ENCODE measurements around the gene PHF2. TPM values are rescaled to one million over a fixed set of nuclear protein-coding genes. Genes with fewer than 3 reads are reported as not detected.
A peak's percentile ranks its signal among the peaks of the same experiment; 100 is the strongest.

PHF2 gene
- total RNA-seq, 1 donor from 2014 or later, result 29.4 TPM

DNA sequence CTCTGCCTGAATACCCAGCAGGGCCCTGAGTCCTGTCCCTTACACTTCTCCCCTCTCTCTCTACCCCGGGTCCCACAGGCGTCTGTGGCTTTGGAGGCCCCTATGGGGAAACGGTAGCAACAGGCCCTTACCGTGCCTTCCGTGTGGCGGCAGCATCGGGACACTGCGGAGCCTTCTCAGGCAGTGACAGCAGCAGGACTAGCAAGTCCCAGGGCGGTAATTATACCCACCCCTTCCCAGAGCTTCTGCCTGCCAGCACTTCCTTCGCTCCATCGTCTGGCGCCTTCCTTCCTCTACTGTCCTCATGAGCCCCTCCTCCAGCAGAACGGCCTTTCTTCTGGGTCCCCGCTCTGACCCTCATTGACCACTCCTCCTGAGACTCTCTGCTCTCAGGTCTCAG lies 17.9 kb upstream of the PHF2 start:
- H3K4me1 Mint-ChIP-seq (ENCODE audit: low read depth), result no peaks in the 10 kb centered on the region
- no peak overlapping the region for H3K4me3 Mint-ChIP-seq (ENCODE audit: unreplicated experiment)
- H3K9me3 Mint-ChIP-seq (ENCODE audit: low read depth), result no peaks in the 10 kb centered on the region
- H3K27me3 Mint-ChIP-seq (ENCODE audit: low read depth), result no peaks in the 10 kb centered on the region
- no peak overlapping the region for H3K27ac Mint-ChIP-seq (ENCODE audit: unreplicated experiment)
- no peak for TF ChIP-seq CTCF (IDR thresholded peaks at IDR 0.05)
- no peak for DNase-seq (ENCODE audit: low spot score)
- H3K36me3 Mint-ChIP-seq (ENCODE audit: low read depth), result peaks cover 31% of the 10 kb centered on the region

- TF ChIP-seq CTCF (IDR thresholded peaks at IDR 0.05), result no peak
These were observed 15.4 kb upstream of the PHF2 start for GRCh38 chr9:93560991-93561390.

DNA sequence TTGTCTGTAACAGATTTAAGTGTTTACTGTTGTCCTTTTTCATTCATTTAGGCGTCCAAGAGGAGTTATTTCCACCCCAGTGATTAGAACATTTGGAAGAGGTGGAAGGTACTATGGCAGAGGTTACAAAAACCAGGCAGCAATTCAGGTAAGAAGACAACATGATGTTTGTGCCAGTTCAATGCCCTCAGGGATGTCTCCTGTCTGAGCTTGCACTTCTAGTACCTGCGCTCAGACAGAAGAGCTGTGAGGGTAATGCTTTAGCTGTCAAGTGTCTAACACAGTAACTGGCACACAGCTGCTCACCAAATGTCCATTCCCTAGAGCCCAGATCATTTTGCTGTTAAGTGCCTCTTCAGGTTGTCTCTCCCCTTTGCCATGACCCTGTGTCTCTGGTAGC lies 14.2 kb upstream of the PHF2 start:
- no peak for DNase-seq (ENCODE audit: low spot score)
- Mint-ChIP-seq H3K4me3 (ENCODE audit: unreplicated experiment) (no peak overlapping the region), H3K4me1 (ENCODE audit: low read depth) (peaks cover 13% of the 10 kb centered on the region), H3K27me3 (ENCODE audit: low read depth) (no peaks in the 10 kb centered on the region), H3K36me3 (ENCODE audit: low read depth) (peaks cover 27% of the 10 kb centered on the region), H3K9me3 (ENCODE audit: low read depth) (no peaks in the 10 kb centered on the region), H3K27ac (ENCODE audit: unreplicated experiment) (no peak overlapping the region)
- no peak for TF ChIP-seq CTCF (IDR thresholded peaks at IDR 0.05)

More at GRCh38 chr9:93560991-93561390, 15.4 kb upstream of the PHF2 start:
- no peak for DNase-seq (ENCODE audit: low spot score)
- Mint-ChIP-seq H3K27ac (ENCODE audit: unreplicated experiment) (no peak overlapping the region), H3K36me3 (ENCODE audit: low read depth) (peaks cover 33% of the 10 kb centered on the region), H3K4me1 (ENCODE audit: low read depth) (peaks cover 3% of the 10 kb centered on the region), H3K4me3 (ENCODE audit: unreplicated experiment) (no peak overlapping the region), H3K27me3 (ENCODE audit: low read depth) (no peaks in the 10 kb centered on the region), H3K9me3 (ENCODE audit: low read depth) (no peaks in the 10 kb centered on the region)

- no peak for DNase-seq (ENCODE audit: low spot score)
- no peak overlapping the region for H3K27ac Mint-ChIP-seq (ENCODE audit: unreplicated experiment)
- no peaks in the 10 kb centered on the region for H3K27me3 Mint-ChIP-seq (ENCODE audit: low read depth)
- TF ChIP-seq CTCF (IDR thresholded peaks at IDR 0.05), result no peak
- no peaks in the 10 kb centered on the region for H3K9me3 Mint-ChIP-seq (ENCODE audit: low read depth)
- peaks cover 17% of the 10 kb centered on the region for H3K4me1 Mint-ChIP-seq (ENCODE audit: low read depth)
- no peak overlapping the region for H3K4me3 Mint-ChIP-seq (ENCODE audit: unreplicated experiment)
- peaks cover 13% of the 10 kb centered on the region for H3K36me3 Mint-ChIP-seq (ENCODE audit: low read depth)
These were observed 11.3 kb upstream of the PHF2 start for GRCh38 chr9:93565089-93565488.

- H3K4me1 Mint-ChIP-seq (ENCODE audit: low read depth), result peaks cover 17% of the 10 kb centered on the region
These were observed 9.7 kb upstream of the PHF2 start for GRCh38 chr9:93566408-93567270.

More at GRCh38 chr9:93566408-93567270, 9.7 kb upstream of the PHF2 start:
- H3K27me3 Mint-ChIP-seq (ENCODE audit: low read depth), result no peaks in the 10 kb centered on the region
- peak overlapping the region; percentile 73 for H3K4me3 Mint-ChIP-seq (ENCODE audit: unreplicated experiment)
- peak; percentile 97 for TF ChIP-seq CTCF (IDR thresholded peaks at IDR 0.05)
- DNase-seq (ENCODE audit: low spot score), result peak; percentile 98
- peak overlapping the region; percentile 86 for H3K27ac Mint-ChIP-seq (ENCODE audit: unreplicated experiment)
- H3K9me3 Mint-ChIP-seq (ENCODE audit: low read depth), result peaks cover 10% of the 10 kb centered on the region
- peaks cover 19% of the 10 kb centered on the region for H3K36me3 Mint-ChIP-seq (ENCODE audit: low read depth)

Measured in chondrocyte (in vitro differentiated cells).